NB4 (cell line): ENCODE results near the gene SMS.

Experiments used
- MYC ChIP-seq: IDR thresholded peaks from 2 replicates; pipeline ENCODE4 v1.6.1; 2011; ENCODE audit warnings: low read depth, low read length
- POLR2A ChIP-seq: IDR thresholded peaks from 2 replicates; pipeline ENCODE4 v1.6.1; 2011; ENCODE audit warnings: mild to moderate bottlenecking; ENCODE audit not compliant: insufficient read length; ENCODE audit errors: extremely low read depth
- TF ChIP-seq, protein P1 (sequence below): IDR thresholded peaks from one replicate; pipeline ENCODE4 v1.5.1; 2012; ENCODE audit warnings: low read depth, low read length

DNA sequence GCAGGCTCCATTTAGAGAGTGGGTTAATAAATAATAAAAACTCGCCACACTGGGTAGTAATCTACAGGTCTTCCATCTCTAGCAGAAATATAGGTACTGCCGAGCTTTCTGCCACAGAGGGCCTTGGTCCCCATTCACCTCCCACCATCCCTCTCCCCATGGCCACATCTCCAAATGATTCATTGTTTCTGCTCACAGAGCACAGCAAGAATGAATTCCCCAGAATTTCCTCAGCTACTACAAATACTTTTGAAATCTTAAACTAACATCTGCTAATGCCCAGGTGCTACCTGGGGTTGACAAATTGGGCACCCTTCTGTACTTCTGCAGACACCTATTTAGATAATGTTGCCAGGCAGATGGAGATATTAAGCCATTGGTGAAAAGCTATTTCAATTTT, 96.7 kb downstream of the SMS start:
- TF ChIP-seq, protein P1, sequence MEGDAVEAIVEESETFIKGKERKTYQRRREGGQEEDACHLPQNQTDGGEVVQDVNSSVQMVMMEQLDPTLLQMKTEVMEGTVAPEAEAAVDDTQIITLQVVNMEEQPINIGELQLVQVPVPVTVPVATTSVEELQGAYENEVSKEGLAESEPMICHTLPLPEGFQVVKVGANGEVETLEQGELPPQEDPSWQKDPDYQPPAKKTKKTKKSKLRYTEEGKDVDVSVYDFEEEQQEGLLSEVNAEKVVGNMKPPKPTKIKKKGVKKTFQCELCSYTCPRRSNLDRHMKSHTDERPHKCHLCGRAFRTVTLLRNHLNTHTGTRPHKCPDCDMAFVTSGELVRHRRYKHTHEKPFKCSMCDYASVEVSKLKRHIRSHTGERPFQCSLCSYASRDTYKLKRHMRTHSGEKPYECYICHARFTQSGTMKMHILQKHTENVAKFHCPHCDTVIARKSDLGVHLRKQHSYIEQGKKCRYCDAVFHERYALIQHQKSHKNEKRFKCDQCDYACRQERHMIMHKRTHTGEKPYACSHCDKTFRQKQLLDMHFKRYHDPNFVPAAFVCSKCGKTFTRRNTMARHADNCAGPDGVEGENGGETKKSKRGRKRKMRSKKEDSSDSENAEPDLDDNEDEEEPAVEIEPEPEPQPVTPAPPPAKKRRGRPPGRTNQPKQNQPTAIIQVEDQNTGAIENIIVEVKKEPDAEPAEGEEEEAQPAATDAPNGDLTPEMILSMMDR: no peak
- TF ChIP-seq POLR2A (no peak), MYC (no peak)
